BE2C (cell line): ENCODE data around the gene INPP4B.
A peak's percentile ranks its signal among the peaks of the same experiment; 100 is the strongest.

Experiments used
- DNase-seq: peaks from one replicate; pipeline ENCODE4 v3.0.0-alpha.2; 2020
- H3K27me3 ChIP-seq: fragments of 250-450 bp; sonication (Bioruptor Pico); 2 replicates; pipeline ENCODE4 v1.5.1; 2020; ENCODE audit warnings: mild to moderate bottlenecking
- H3K36me3 ChIP-seq: fragments of 250-450 bp; sonication (Bioruptor Pico); 2 replicates; pipeline ENCODE4 v1.5.1; 2020; ENCODE audit warnings: mild to moderate bottlenecking
- H3K4me1 ChIP-seq: fragments of 250-450 bp; sonication (Bioruptor Pico); 2 replicates; pipeline ENCODE4 v1.5.1; 2020
- H3K4me3 ChIP-seq: 2 replicates; pipeline ENCODE4 v1.5.1; 2011; ENCODE audit warnings: low read depth, low read length
- H3K9me3 ChIP-seq: fragments of 250-450 bp; sonication (Bioruptor Pico); 2 replicates; pipeline ENCODE4 v1.5.1; 2020
- TF ChIP-seq, protein P1 (sequence below): IDR thresholded peaks from 2 replicates; pipeline ENCODE4 v1.5.1; 2012; ENCODE audit warnings: mild to moderate bottlenecking, low read depth, low read length

The INPP4B gene

DNA sequence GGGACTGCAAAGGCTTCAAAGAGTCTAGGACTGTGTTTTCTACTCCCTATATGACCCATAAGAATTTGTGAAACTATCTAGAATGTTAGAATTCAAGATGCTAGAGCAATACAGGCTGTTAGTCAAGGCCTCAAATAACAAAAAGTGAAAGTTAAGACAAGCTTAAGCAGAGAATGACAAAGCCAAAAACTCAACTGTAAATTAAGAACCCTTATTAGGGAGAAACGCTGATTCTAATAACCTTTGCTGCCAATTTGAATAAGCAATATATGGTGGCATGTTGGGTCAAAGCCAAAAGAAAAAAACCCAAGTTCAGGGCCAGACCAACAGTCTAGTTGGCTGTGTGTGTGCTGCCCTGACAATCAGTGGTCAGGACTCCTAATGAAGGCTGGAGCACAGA lies 160.0 kb downstream of the INPP4B start:
- TF ChIP-seq, protein P1, sequence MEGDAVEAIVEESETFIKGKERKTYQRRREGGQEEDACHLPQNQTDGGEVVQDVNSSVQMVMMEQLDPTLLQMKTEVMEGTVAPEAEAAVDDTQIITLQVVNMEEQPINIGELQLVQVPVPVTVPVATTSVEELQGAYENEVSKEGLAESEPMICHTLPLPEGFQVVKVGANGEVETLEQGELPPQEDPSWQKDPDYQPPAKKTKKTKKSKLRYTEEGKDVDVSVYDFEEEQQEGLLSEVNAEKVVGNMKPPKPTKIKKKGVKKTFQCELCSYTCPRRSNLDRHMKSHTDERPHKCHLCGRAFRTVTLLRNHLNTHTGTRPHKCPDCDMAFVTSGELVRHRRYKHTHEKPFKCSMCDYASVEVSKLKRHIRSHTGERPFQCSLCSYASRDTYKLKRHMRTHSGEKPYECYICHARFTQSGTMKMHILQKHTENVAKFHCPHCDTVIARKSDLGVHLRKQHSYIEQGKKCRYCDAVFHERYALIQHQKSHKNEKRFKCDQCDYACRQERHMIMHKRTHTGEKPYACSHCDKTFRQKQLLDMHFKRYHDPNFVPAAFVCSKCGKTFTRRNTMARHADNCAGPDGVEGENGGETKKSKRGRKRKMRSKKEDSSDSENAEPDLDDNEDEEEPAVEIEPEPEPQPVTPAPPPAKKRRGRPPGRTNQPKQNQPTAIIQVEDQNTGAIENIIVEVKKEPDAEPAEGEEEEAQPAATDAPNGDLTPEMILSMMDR = no peak
- H3K4me3 ChIP-seq = no peak overlapping the region
- no peaks in the 10 kb centered on the region for H3K36me3 ChIP-seq

DNA sequence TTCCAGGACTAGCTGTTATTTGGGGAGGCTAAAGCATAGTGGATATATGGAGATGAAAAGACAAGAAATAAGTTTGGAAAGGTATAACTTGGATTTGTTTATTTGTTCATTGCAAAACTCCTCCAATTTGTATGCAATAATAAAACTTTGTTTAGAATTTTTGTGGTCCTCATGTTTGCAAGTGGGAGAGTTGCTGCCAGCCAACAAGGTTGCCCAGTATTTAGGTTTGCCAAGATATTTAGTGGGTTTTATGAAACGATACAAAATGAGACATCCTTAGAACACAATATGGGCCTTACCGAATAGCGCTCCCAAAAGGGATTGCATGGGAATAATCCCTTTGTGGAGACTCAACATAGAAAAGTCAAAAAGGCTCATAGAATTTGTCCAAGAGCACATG lies 162.1 kb downstream of the INPP4B start:
- Histone ChIP-seq H3K4me1 (no peaks in the 10 kb centered on the region), H3K9me3 (no peaks in the 10 kb centered on the region), H3K4me3 (no peak overlapping the region), H3K36me3 (no peaks in the 10 kb centered on the region), H3K27me3 (no peaks in the 10 kb centered on the region)
- TF ChIP-seq, protein P1 = no peak
- no peak for DNase-seq

More for the DNA sequence above, 160.0 kb downstream of the INPP4B start:
- Histone ChIP-seq H3K9me3 (no peaks in the 10 kb centered on the region), H3K4me1 (no peaks in the 10 kb centered on the region), H3K27me3 (no peaks in the 10 kb centered on the region)
- DNase-seq = no peak

DNA sequence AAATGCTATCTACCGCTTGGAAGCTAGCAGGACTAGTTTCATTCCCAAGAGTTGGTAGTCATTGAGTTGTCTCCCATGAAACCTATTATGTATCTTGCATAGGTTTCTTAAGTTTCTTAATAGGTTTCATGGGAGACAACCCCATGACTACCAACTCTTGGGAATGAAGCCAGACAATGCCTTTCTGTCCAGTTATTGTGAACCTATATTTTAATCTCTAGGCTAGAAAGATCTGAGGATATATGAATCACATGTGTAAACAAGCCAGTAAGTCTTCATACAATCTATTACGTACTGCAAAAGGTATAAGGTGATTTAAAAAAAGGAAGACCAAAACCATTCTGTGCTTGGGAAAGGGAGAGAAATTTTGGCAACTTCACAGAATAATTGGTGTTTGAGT lies 162.6 kb downstream of the INPP4B start:
- H3K36me3 ChIP-seq = no peaks in the 10 kb centered on the region
- no peak for DNase-seq
- no peak overlapping the region for H3K4me3 ChIP-seq
- H3K27me3 ChIP-seq = no peaks in the 10 kb centered on the region
- no peaks in the 10 kb centered on the region for H3K4me1 ChIP-seq
- no peaks in the 10 kb centered on the region for H3K9me3 ChIP-seq
- TF ChIP-seq, protein P1 = no peak

DNA sequence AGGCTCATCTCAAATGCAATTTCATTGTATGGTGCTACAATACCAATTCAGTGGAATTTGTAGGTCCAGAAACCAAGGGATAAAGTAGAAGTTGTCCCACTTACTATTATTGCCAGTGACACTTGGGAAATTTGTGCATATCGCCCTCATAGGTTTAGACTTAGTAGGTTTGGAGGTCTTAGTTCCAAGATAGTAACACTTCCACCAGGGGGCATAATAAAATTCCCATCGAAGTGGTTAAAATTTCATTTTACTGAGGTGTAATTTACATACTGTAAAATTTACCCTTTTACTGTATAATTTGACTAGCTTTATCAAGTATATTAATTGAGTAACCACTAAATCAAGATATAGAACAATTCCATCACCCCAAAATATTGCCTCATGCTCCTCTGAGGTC lies 174.6 kb downstream of the INPP4B start:
- H3K4me1 ChIP-seq = no peaks in the 10 kb centered on the region
- H3K36me3 ChIP-seq = no peaks in the 10 kb centered on the region
- TF ChIP-seq, protein P1 = peak; percentile 38; the same call in 1 of the 2 replicates
- no peaks in the 10 kb centered on the region for H3K27me3 ChIP-seq
- no peaks in the 10 kb centered on the region for H3K9me3 ChIP-seq
- H3K4me3 ChIP-seq = no peak overlapping the region
- DNase-seq = no peak

DNA sequence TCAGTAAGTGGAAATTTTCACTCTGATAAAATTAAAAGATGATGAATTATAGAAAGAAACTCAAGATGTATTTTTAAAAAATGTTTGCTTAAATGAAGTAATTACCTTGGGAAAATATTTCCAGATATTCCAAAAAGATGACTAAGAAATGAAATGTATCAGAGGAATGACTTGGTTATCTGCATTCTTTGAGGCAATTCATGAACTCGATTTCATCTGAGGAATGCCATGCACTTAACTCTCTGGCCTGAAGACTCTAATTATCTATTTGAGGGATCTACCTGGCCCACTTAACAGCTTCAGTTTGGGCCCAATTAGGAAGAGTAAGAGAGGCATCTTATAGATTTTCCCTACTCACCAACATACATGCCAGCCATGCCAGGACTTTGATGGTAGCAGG lies 182.3 kb downstream of the INPP4B start:
- H3K9me3 ChIP-seq = no peaks in the 10 kb centered on the region; the same call in 1 of the 2 replicates

DNA sequence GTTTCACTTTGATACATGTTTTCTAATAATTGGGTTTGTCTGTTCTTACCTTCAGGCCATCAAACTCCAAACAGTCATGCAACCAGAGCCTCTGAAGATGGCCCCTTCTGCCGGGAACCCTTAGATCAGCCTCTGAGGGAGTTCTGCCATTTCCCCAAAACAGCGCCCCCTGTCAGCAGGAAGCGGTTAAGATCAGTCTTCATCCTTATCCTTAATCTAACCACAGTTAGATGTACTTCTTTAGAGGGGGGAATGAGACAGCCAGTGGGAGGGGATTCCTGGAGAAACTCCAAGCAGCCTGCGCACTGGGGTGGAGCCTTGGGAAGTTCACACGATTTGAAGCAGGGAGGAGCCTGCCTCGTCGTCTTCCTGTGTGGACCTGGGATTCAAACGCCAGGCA lies 185.4 kb downstream of the INPP4B start:
- Histone ChIP-seq H3K9me3 (peaks cover 5% of the 10 kb centered on the region), H3K27me3 (no peaks in the 10 kb centered on the region), H3K4me1 (no peaks in the 10 kb centered on the region), H3K36me3 (no peaks in the 10 kb centered on the region), H3K4me3 (no peak overlapping the region)
- DNase-seq = peak; percentile 21
- TF ChIP-seq, protein P1 = peak; percentile 46

More for the DNA sequence above, 182.3 kb downstream of the INPP4B start:
- Histone ChIP-seq H3K4me3 (no peak overlapping the region), H3K27me3 (no peaks in the 10 kb centered on the region), H3K4me1 (no peaks in the 10 kb centered on the region), H3K36me3 (no peaks in the 10 kb centered on the region)
- TF ChIP-seq, protein P1 = no peak
- DNase-seq = no peak
